K562 (cell line): ENCODE data around the gene CRIP3. TPM values are rescaled to one million over a fixed set of nuclear protein-coding genes. Genes with fewer than 3 reads are reported as not detected.

ENCODE experiments used
- ATAC-seq: fragments of 200-7000 bp; cut with Tn5 transposase; 3 replicates; pipeline ENCODE4 v1.9.1; 2020; ENCODE audit warnings: moderate library complexity
- BruUV-seq: library from RNA; stranded (reverse); fragments of 400-500 nt; replicated peaks from 2 replicates; lab custom pipeline; 2021; lab: Mats Ljungman, UMichigan
- CTCF ChIA-PET: fragments of 300-600 bp; formaldehyde crosslinking; extraction: SDS; loops from one replicate; lab custom pipeline; 2021; ENCODE audit warnings: low intra/inter-chr PET ratio; lab: Yijun Ruan, JAX
- POLR2A ChIA-PET: fragments of 300-600, 350-650 bp; sonication (Branson Sonifier 250); formaldehyde crosslinking; extraction: SDS; loops from one replicate; lab custom pipeline; 2021; ENCODE audit warnings: antibody characterized with exemption, inconsistent platforms; lab: Yijun Ruan, JAX
- DNase-seq, 4 experiments: peaks; one replicate each; pipeline versions ENCODE4 v3.0.0 to v3.0.0-alpha.2; 2011 to 2018; ENCODE audit warnings: low spot score in 3 of 4, mixed read lengths in 3 of 4; ENCODE audit errors: extremely low read depth in 1 of 4
- FAIRE-seq: peaks from 2 replicates; lab custom pipeline; 2011; peaks lifted over from hg19 to GRCh38; lab: Jason Lieb, UNC
- H2AFZ ChIP-seq: 2 replicates; pipeline ENCODE4 v1.6.0; 2011; ENCODE audit warnings: low read depth, low read length, control low read depth, inconsistent platforms
- H3K27ac ChIP-seq: fragments of 200-600 bp; 3 replicates; pipeline ENCODE4 v1.8.0; 2011; ENCODE audit warnings: low read depth, mild to moderate bottlenecking, control low read depth, inconsistent platforms, low read length, moderate library complexity, mixed read lengths; ENCODE audit errors: extremely low read depth
- H3K27me3 ChIP-seq, 2 experiments: fragments of 300-600 bp in 1 of 2; 2 replicates in 1 of 2; 3 replicates in 1 of 2; pipeline versions ENCODE4 v1.6.0 to v1.8.0; 2011; ENCODE audit warnings: inconsistent platforms in 2 of 2, low read length in 2 of 2, mild to moderate bottlenecking in 1 of 2, mixed read lengths in 1 of 2, moderate library complexity in 1 of 2; ENCODE audit not compliant: control insufficient read depth in 2 of 2, insufficient read depth in 2 of 2
- H3K36me3 ChIP-seq: fragments of 300-600 bp; 3 replicates; pipeline ENCODE4 v1.8.0; 2011; ENCODE audit warnings: mild to moderate bottlenecking, low read length, inconsistent platforms; ENCODE audit not compliant: control insufficient read depth, insufficient read depth
- H3K4me1 ChIP-seq, 2 experiments: fragments of 200-600 bp in 1 of 2; replicated peaks in 1 of 2; 2 replicates in 1 of 2; 3 replicates in 1 of 2; pipeline versions ENCODE4 v1.5.1 to v1.8.0; 2011; ENCODE audit warnings: inconsistent platforms in 2 of 2, low read length in 2 of 2, mild to moderate bottlenecking in 1 of 2, mixed read lengths in 1 of 2, moderate library complexity in 1 of 2; ENCODE audit not compliant: control insufficient read depth in 2 of 2, insufficient read depth in 2 of 2
- H3K4me2 ChIP-seq: 2 replicates; pipeline ENCODE4 v1.6.1; 2011; ENCODE audit warnings: low read length, control low read depth, inconsistent platforms, mixed read lengths; ENCODE audit not compliant: insufficient read depth
- H3K4me3 ChIP-seq: fragments of 200-600 bp; sonication (generic), shearing (Covaris generic); 2 replicates; pipeline ENCODE4 v1.5.1; 2016; ENCODE audit warnings: control low read depth, inconsistent platforms
- H3K79me2 ChIP-seq: fragments of 200-600 bp; 3 replicates; pipeline ENCODE4 v1.8.0; 2011; ENCODE audit warnings: low read length, inconsistent platforms; ENCODE audit not compliant: control insufficient read depth, insufficient read depth
- H3K9ac ChIP-seq, 2 experiments: 2 replicates each; pipeline versions ENCODE4 v1.6.0 to v1.6.1; 2011; ENCODE audit warnings: low read depth in 2 of 2, low read length in 2 of 2, control low read depth in 1 of 2, inconsistent platforms in 1 of 2, mild to moderate bottlenecking in 1 of 2, mixed read lengths in 1 of 2; ENCODE audit not compliant: insufficient read depth in 1 of 2
- H3K9me1 ChIP-seq: one replicate; pipeline ENCODE4 v1.6.0; 2011; ENCODE audit warnings: inconsistent platforms, mild to moderate bottlenecking, low read length, moderate library complexity; ENCODE audit not compliant: control insufficient read depth, insufficient read depth
- H3K9me3 ChIP-seq: replicated peaks from 2 replicates; pipeline ENCODE4 v1.5.1; 2011; ENCODE audit warnings: low read depth, low read length, inconsistent platforms; ENCODE audit not compliant: control insufficient read depth, insufficient read depth
- H4K20me1 ChIP-seq: replicated peaks from 2 replicates; pipeline ENCODE4 v1.6.1; 2011; ENCODE audit warnings: low read length, inconsistent platforms, mixed read lengths; ENCODE audit not compliant: control insufficient read depth, insufficient read depth
- CAMTA2 ChIP-seq: fragments of 250-450 bp; sonication (Bioruptor Pico); conservative IDR thresholded peaks from 2 replicates; pipeline ENCODE4 v1.5.1; 2022
- KDM2B ChIP-seq: fragments of 250-450 bp; sonication (Bioruptor Pico); IDR thresholded peaks from 2 replicates; pipeline ENCODE4 v1.8.0; 2021; ENCODE audit warnings: mild to moderate bottlenecking, moderate library complexity
- L3MBTL2 ChIP-seq: fragments of 450-650 bp; IDR thresholded peaks from 2 replicates; pipeline ENCODE4 v1.6.1; 2016; ENCODE audit warnings: mild to moderate bottlenecking, moderate library complexity
- NCOA4 ChIP-seq: fragments of 450-650 bp; IDR thresholded peaks from 2 replicates; pipeline ENCODE4 v1.6.1; 2018; ENCODE audit warnings: mild to moderate bottlenecking; ENCODE audit not compliant: partially characterized antibody
- NR2C2 ChIP-seq, 2 experiments: fragments of 200-800 bp in 1 of 2; sonication (Bioruptor generic) in 1 of 2; sonication (generic) in 1 of 2; formaldehyde crosslinking in 1 of 2; IDR thresholded peaks; 2 replicates each; pipeline versions ENCODE4 v1.6.1 to v1.8.0; 2016 to 2022; ENCODE audit warnings: mild to moderate bottlenecking in 1 of 2, missing compliant biosample characterization in 1 of 2, missing genetic modification characterization in 1 of 2, missing genetic modification reagents in 1 of 2
- PCBP1 ChIP-seq: fragments of 200-400 bp; formaldehyde crosslinking; IDR thresholded peaks from 2 replicates; pipeline ENCODE4 v1.6.1; 2018; ENCODE audit warnings: mild to moderate bottlenecking, low read depth, low read length; ENCODE audit not compliant: poor library complexity, severe bottlenecking
- RCOR1 ChIP-seq, 2 experiments: IDR thresholded peaks; 2 replicates each; pipeline ENCODE4 v1.6.1; 2012; ENCODE audit warnings: low read depth in 2 of 2, low read length in 2 of 2, borderline replicate concordance in 1 of 2, improper control_type of control experiment in 1 of 2
- RFX7 ChIP-seq: fragments of 250-450 bp; sonication (Bioruptor Pico); IDR thresholded peaks from 2 replicates; pipeline ENCODE4 v1.5.1; 2021; ENCODE audit warnings: mild to moderate bottlenecking
- SPI1 ChIP-seq: IDR thresholded peaks from 2 replicates; pipeline ENCODE4 v1.6.1; 2011; ENCODE audit warnings: low read depth, low read length, control low read depth, borderline replicate concordance
- TAF1 ChIP-seq: IDR thresholded peaks from 2 replicates; pipeline ENCODE4 v1.6.1; 2011; ENCODE audit warnings: mild to moderate bottlenecking, low read length, moderate library complexity; ENCODE audit not compliant: insufficient read depth, control insufficient read depth, severe bottlenecking; ENCODE audit errors: extremely low read depth
- WGBS: fragments of 100-300 bp; shearing (Covaris generic); methylation state at CpG from one replicate; pipeline ENCODE4 v1.1.6; 2016; ENCODE audit warnings: low coverage, mixed read lengths; ENCODE audit not compliant: insufficient coverage; ENCODE audit errors: missing lambda C conversion rate; 5-methylcytosine and 5-hydroxymethylcytosine counted together
- in situ Hi-C: fragments of 300-500 bp; cut with MboI; formaldehyde crosslinking; loops from 4 replicates; pipeline ENCODE4 v1.15.0; 2018; ENCODE audit warnings: inconsistent platforms, mixed read lengths
- intact Hi-C: fragments of 100-400 bp; cut with micrococcal nuclease; formaldehyde crosslinking; loops from 2 replicates; pipeline ENCODE4 v1.14.2; 2022
- polyA plus RNA-seq, 8 experiments: library from polyadenylated mRNA; depleted of rRNA in 4 of 8; stranded (reverse) in 5 of 8; unstranded in 3 of 8; fragments of >200 nt; fragmentation: Nextera tagmentation in 2 of 8; fragmentation: Illumina TruSeq in 1 of 8; extraction: Ambion mirVana in 2 of 8; extraction: Trizol in 1 of 8; gene quantifications; 2 replicates each; pipeline versions ENCODE4 v1.2.1 to v1.2.3, GENCODE V29; 2011 to 2014; ENCODE audit warnings: inconsistent platforms in 1 of 8, missing spikeins in 1 of 8
- total RNA-seq, 7 experiments: library from RNA; depleted of rRNA in 6 of 7; stranded (reverse); fragments of >200 nt in 6 of 7; fragmentation: Illumina TruSeq in 2 of 7; extraction: Trizol in 2 of 7; gene quantifications; 2 replicates each; pipeline versions ENCODE4 v1.2.1 to v1.2.3, GENCODE V29; 2011 to 2021; ENCODE audit warnings: low replicate concordance in 1 of 7
- TF ChIP-seq, protein P1 (sequence below): fragments of 450-650 bp; IDR thresholded peaks from 2 replicates; pipeline ENCODE4 v1.6.1; 2016; ENCODE audit warnings: mild to moderate bottlenecking
- TF ChIP-seq, protein P2 (sequence below): fragments of 450-650 bp; IDR thresholded peaks from one replicate; pipeline ENCODE4 v1.6.1; 2018; ENCODE audit warnings: mild to moderate bottlenecking, moderate library complexity; ENCODE audit not compliant: partially characterized antibody

Gene CRIP3
- total and polyA plus RNA-seq, 9 of the 15 experiments (the other 6 are each of a cell fraction or from before 2014, with no cell fraction given), result 0.36 to 2.1 (median 0.87) TPM

DNA sequence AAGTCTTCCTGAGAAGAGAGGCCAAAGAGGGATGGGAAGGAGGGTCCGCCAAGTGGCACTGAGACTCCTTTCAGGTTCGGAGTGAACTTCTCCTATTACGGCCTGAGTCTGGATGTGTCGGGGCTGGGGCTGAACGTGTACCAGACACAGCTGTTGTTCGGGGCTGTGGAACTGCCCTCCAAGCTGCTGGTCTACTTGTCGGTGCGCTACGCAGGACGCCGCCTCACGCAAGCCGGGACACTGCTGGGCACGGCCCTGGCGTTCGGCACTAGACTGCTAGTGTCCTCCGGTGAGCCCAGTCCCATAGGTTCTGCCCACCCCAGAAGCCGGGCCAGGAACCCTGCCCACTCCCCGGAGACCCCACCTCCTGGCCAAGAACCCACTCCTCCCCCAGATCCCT lies 6.5 kb downstream of the CRIP3 start:
- intact Hi-C loops (no loop called here), in situ Hi-C loops (no loop called here)
- WGBS, result 40% methylated on average over 19 of the region's 19 CpGs
- DNase-seq (peak in 1 of 4 experiments; percentile 14), FAIRE-seq (no peak), ATAC-seq (no peak)
- Histone ChIP-seq H3K4me1 (peaks cover 0 to 6% of the 10 kb centered on the region in 2 experiments; a peak in 2 of 5 replicates), H3K27ac (no peak overlapping the region), H3K27me3 (peaks cover 34 to 52% of the 10 kb centered on the region in 2 experiments; a peak in 4 of 5 replicates), H3K36me3 (no peaks in the 10 kb centered on the region), H2AFZ (no peak overlapping the region), H4K20me1 (0 out of 2 replicates have a peak, but pooled peaks cover 7% of the 10 kb centered on the region), H3K4me3 (no peak overlapping the region), H3K9me1 (peaks cover 2% of the 10 kb centered on the region), H3K79me2 (no peaks in the 10 kb centered on the region), H3K4me2 (no peak overlapping the region), H3K9ac (peak overlapping the region in 1 of 2 experiments; percentile 44; a peak in 2 of 4 replicates), H3K9me3 (no peaks in the 10 kb centered on the region)
- POLR2A ChIA-PET, result interaction anchor here (0.5 to 1.8 kb wide), 2 partner anchors 12 to 80 kb away, joined by 5 to 8 read pairs; no protein-coding TSS in a partner anchor
- CTCF ChIA-PET, result no interaction called here
- TF ChIP-seq L3MBTL2 (no peak), NCOA4 (no peak), SPI1 (no peak), KDM2B (CRISPR knock-in tag) (no peak), PCBP1 (no peak), CAMTA2 (CRISPR knock-in tag) (no peak), TAF1 (no peak), RCOR1 (IDR thresholded peaks at IDR 0.05; ENCODE audit: borderline replicate concordance in 1 of 2, low read depth in 2 of 2, low read length in 2 of 2) (no peak), RFX7 (CRISPR knock-in tag) (no peak), NR2C2 (CRISPR knock-in tag; IDR thresholded peaks at IDR 0.05) (no peak), NR2C2 (tag; IDR thresholded peaks at IDR 0.05) (no peak)
- TF ChIP-seq, protein P1, sequence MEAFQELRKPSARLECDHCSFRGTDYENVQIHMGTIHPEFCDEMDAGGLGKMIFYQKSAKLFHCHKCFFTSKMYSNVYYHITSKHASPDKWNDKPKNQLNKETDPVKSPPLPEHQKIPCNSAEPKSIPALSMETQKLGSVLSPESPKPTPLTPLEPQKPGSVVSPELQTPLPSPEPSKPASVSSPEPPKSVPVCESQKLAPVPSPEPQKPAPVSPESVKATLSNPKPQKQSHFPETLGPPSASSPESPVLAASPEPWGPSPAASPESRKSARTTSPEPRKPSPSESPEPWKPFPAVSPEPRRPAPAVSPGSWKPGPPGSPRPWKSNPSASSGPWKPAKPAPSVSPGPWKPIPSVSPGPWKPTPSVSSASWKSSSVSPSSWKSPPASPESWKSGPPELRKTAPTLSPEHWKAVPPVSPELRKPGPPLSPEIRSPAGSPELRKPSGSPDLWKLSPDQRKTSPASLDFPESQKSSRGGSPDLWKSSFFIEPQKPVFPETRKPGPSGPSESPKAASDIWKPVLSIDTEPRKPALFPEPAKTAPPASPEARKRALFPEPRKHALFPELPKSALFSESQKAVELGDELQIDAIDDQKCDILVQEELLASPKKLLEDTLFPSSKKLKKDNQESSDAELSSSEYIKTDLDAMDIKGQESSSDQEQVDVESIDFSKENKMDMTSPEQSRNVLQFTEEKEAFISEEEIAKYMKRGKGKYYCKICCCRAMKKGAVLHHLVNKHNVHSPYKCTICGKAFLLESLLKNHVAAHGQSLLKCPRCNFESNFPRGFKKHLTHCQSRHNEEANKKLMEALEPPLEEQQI, result no peak
- TF ChIP-seq, protein P2, sequence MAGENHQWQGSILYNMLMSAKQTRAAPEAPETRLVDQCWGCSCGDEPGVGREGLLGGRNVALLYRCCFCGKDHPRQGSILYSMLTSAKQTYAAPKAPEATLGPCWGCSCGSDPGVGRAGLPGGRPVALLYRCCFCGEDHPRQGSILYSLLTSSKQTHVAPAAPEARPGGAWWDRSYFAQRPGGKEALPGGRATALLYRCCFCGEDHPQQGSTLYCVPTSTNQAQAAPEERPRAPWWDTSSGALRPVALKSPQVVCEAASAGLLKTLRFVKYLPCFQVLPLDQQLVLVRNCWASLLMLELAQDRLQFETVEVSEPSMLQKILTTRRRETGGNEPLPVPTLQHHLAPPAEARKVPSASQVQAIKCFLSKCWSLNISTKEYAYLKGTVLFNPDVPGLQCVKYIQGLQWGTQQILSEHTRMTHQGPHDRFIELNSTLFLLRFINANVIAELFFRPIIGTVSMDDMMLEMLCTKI, result no peak
- no TSS peak for BruUV-seq
